K562 (cell line): ENCODE measurements around the gene NPHP1. TPM values are rescaled to one million over a fixed set of nuclear protein-coding genes. Genes with fewer than 3 reads are reported as not detected.
A peak's percentile ranks its signal among the peaks of the same experiment; 100 is the strongest.

Experiments used
- BCL6 ChIP-seq: fragments of 250-450 bp; sonication (Bioruptor Pico); IDR thresholded peaks from 2 replicates; pipeline ENCODE4 v1.4.0; 2020
- DPF2 ChIP-seq: fragments of 450-650 bp; IDR thresholded peaks from 2 replicates; pipeline ENCODE4 v1.6.1; 2016
- HNRNPK ChIP-seq: fragments of 200-400 bp; formaldehyde crosslinking; IDR thresholded peaks from one replicate; pipeline ENCODE4 v1.6.1; 2018; ENCODE audit warnings: mild to moderate bottlenecking, low read depth, low read length; ENCODE audit not compliant: poor library complexity, severe bottlenecking
- IRF2 ChIP-seq: sonication (generic); formaldehyde crosslinking; IDR thresholded peaks from 2 replicates; pipeline ENCODE4 v1.8.1; 2022; ENCODE audit warnings: mild to moderate bottlenecking, missing genetic modification reagents
- MTF1 ChIP-seq: fragments of 250-450 bp; sonication (Bioruptor Pico); IDR thresholded peaks from 2 replicates; pipeline ENCODE4 v1.9.0; 2021; ENCODE audit warnings: moderate library complexity, mild to moderate bottlenecking, inconsistent platforms, borderline replicate concordance
- PRMT5 ChIP-seq: sonication (generic); formaldehyde crosslinking; IDR thresholded peaks from 2 replicates; pipeline ENCODE4 v1.5.0; 2020; ENCODE audit warnings: missing genetic modification reagents
- SMAD4 ChIP-seq: fragments of 250-450 bp; sonication (Bioruptor Pico); conservative IDR thresholded peaks from 2 replicates; pipeline ENCODE4 v1.8.0; 2021; ENCODE audit warnings: inconsistent platforms, mild to moderate bottlenecking, moderate library complexity
- SREBF2 ChIP-seq: sonication (generic); formaldehyde crosslinking; IDR thresholded peaks from 2 replicates; pipeline ENCODE4 v1.4.0; 2020; ENCODE audit warnings: mild to moderate bottlenecking, missing genetic modification reagents
- TEAD1 ChIP-seq, 2 experiments: fragments of 450-650 bp in 1 of 2; sonication (generic) in 1 of 2; formaldehyde crosslinking; IDR thresholded peaks; 2 replicates each; pipeline versions ENCODE4 v1.4.0 to v1.8.0; 2020 to 2022; ENCODE audit warnings: mild to moderate bottlenecking in 2 of 2, missing genetic modification reagents in 1 of 2
- ZC3H11A ChIP-seq: IDR thresholded peaks from 2 replicates; pipeline ENCODE4 v1.6.1; 2012; ENCODE audit warnings: low read depth, low read length, improper control_type of control experiment
- ZNF316 ChIP-seq: fragments of 450-650 bp; IDR thresholded peaks from 2 replicates; pipeline ENCODE4 v1.6.1; 2016
- ZNF561 ChIP-seq: fragments of 450-650 bp; formaldehyde crosslinking; conservative IDR thresholded peaks from 2 replicates; pipeline ENCODE4 v1.4.0; 2020; ENCODE audit warnings: mild to moderate bottlenecking, moderate library complexity
- ZNF785 ChIP-seq: fragments of 250-450 bp; sonication (Bioruptor Pico); IDR thresholded peaks from 2 replicates; pipeline ENCODE4 v1.4.0; 2020; ENCODE audit warnings: mild to moderate bottlenecking
- polyA plus RNA-seq, 8 experiments: library from polyadenylated mRNA; depleted of rRNA in 4 of 8; stranded (reverse) in 5 of 8; unstranded in 3 of 8; fragments of >200 nt; fragmentation: Nextera tagmentation in 2 of 8; fragmentation: Illumina TruSeq in 1 of 8; extraction: Ambion mirVana in 2 of 8; extraction: Trizol in 1 of 8; gene quantifications; 2 replicates each; pipeline versions ENCODE4 v1.2.1 to v1.2.3, GENCODE V29; 2011 to 2014; ENCODE audit warnings: inconsistent platforms in 1 of 8, missing spikeins in 1 of 8
- total RNA-seq, 7 experiments: library from RNA; depleted of rRNA in 6 of 7; stranded (reverse); fragments of >200 nt in 6 of 7; fragmentation: Illumina TruSeq in 2 of 7; extraction: Trizol in 2 of 7; gene quantifications; 2 replicates each; pipeline versions ENCODE4 v1.2.1 to v1.2.3, GENCODE V29; 2011 to 2021; ENCODE audit warnings: low replicate concordance in 1 of 7
- TF ChIP-seq, protein P1 (sequence below): sonication (generic); formaldehyde crosslinking; IDR thresholded peaks from 2 replicates; pipeline ENCODE4 v1.8.0; 2022; ENCODE audit warnings: mild to moderate bottlenecking, missing genetic modification reagents
- TF ChIP-seq, protein P2 (sequence below): sonication (generic); formaldehyde crosslinking; IDR thresholded peaks from 2 replicates; pipeline ENCODE4 v1.8.0; 2023; ENCODE audit warnings: missing genetic modification reagents, mild to moderate bottlenecking, borderline replicate concordance
- TF ChIP-seq, protein P3 (sequence below): fragments of 250-450 bp; sonication (Bioruptor Pico); IDR thresholded peaks from 2 replicates; pipeline ENCODE4 v1.4.0; 2020

NPHP1 gene
- total and polyA plus RNA-seq, 9 of the 15 experiments (the other 6 are each of a cell fraction or from before 2014, with no cell fraction given), result 0.11 to 0.32 (median 0.20) TPM; not detected in 5

DNA sequence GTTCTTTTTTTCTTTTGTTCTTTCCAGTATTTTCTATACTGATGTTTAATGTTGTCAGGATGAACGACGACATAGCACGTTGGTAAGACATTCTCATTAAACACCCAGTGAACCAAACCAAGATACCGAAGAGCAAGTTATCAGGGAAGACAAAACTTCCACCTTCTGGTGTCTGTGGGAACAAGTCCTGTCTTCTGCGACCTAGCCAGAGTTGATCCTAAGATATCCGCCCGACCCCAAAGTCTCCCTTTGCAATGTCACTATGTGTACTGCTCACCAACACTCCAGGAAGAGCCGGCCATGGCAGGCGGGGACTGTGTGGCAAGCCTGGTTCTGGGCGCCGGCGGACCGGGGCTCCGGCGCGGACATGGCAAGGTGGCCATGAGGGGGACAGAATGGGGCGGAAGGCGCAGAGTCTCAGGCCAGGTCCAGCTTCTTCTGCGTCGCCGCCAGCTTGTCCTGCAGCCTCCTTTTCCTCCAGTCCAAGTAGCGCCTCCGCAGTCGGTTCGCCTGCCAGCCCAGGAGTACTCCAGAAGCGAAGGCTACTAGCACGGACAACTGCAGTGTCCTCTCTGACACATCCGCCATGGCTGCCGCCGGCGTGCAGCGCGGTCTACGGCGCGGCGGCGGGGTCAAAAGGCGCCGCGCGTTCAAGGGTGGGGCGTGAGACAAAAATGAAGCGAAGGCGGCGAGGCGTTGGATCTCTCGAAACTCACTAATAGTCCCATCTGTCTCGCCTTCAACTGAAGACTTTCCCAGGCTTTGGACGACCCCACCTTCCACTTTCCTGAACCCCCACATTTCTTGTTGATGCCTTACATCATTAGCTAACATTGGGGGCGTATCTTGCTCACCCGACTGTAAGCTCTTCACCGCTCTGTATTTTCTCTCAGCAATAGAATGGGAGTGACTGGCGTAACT is 7.4 kb upstream of the NPHP1 start, which contains the start of gene MTLN (continued):
- 0 out of 4 replicates have a peak, but pooled peaks of 1 of the 2 experiments have one; percentile 47 for TF ChIP-seq TEAD1 (CRISPR knock-in tag; IDR thresholded peaks at IDR 0.05)
- TF ChIP-seq ZC3H11A, result no peak
- TF ChIP-seq, protein P1, sequence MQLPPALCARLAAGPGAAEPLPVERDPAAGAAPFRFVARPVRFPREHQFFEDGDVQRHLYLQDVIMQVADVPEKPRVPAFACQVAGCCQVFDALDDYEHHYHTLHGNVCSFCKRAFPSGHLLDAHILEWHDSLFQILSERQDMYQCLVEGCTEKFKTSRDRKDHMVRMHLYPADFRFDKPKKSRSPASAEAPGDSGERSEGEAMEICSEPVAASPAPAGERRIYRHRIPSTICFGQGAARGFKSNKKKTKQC, result no peak; the same call in 1 of the 2 replicates
- TF ChIP-seq ZNF561, result no peak
- TF ChIP-seq, protein P2, sequence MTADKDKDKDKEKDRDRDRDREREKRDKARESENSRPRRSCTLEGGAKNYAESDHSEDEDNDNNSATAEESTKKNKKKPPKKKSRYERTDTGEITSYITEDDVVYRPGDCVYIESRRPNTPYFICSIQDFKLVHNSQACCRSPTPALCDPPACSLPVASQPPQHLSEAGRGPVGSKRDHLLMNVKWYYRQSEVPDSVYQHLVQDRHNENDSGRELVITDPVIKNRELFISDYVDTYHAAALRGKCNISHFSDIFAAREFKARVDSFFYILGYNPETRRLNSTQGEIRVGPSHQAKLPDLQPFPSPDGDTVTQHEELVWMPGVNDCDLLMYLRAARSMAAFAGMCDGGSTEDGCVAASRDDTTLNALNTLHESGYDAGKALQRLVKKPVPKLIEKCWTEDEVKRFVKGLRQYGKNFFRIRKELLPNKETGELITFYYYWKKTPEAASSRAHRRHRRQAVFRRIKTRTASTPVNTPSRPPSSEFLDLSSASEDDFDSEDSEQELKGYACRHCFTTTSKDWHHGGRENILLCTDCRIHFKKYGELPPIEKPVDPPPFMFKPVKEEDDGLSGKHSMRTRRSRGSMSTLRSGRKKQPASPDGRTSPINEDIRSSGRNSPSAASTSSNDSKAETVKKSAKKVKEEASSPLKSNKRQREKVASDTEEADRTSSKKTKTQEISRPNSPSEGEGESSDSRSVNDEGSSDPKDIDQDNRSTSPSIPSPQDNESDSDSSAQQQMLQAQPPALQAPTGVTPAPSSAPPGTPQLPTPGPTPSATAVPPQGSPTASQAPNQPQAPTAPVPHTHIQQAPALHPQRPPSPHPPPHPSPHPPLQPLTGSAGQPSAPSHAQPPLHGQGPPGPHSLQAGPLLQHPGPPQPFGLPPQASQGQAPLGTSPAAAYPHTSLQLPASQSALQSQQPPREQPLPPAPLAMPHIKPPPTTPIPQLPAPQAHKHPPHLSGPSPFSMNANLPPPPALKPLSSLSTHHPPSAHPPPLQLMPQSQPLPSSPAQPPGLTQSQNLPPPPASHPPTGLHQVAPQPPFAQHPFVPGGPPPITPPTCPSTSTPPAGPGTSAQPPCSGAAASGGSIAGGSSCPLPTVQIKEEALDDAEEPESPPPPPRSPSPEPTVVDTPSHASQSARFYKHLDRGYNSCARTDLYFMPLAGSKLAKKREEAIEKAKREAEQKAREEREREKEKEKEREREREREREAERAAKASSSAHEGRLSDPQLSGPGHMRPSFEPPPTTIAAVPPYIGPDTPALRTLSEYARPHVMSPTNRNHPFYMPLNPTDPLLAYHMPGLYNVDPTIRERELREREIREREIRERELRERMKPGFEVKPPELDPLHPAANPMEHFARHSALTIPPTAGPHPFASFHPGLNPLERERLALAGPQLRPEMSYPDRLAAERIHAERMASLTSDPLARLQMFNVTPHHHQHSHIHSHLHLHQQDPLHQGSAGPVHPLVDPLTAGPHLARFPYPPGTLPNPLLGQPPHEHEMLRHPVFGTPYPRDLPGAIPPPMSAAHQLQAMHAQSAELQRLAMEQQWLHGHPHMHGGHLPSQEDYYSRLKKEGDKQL (CRISPR knock-in tag), result no peak
- no peak for TF ChIP-seq ZNF785 (CRISPR knock-in tag)
- TF ChIP-seq SREBF2 (CRISPR knock-in tag), result no peak
- TF ChIP-seq ZNF316, result no peak
- TF ChIP-seq DPF2, result no peak; the same call in 1 of the 2 replicates
- peak; percentile 72 for TF ChIP-seq SMAD4 (CRISPR knock-in tag)
- TF ChIP-seq IRF2 (CRISPR knock-in tag), result no peak
- TF ChIP-seq PRMT5, result no peak
- TF ChIP-seq MTF1 (CRISPR knock-in tag), result no peak
- TF ChIP-seq, protein P3, sequence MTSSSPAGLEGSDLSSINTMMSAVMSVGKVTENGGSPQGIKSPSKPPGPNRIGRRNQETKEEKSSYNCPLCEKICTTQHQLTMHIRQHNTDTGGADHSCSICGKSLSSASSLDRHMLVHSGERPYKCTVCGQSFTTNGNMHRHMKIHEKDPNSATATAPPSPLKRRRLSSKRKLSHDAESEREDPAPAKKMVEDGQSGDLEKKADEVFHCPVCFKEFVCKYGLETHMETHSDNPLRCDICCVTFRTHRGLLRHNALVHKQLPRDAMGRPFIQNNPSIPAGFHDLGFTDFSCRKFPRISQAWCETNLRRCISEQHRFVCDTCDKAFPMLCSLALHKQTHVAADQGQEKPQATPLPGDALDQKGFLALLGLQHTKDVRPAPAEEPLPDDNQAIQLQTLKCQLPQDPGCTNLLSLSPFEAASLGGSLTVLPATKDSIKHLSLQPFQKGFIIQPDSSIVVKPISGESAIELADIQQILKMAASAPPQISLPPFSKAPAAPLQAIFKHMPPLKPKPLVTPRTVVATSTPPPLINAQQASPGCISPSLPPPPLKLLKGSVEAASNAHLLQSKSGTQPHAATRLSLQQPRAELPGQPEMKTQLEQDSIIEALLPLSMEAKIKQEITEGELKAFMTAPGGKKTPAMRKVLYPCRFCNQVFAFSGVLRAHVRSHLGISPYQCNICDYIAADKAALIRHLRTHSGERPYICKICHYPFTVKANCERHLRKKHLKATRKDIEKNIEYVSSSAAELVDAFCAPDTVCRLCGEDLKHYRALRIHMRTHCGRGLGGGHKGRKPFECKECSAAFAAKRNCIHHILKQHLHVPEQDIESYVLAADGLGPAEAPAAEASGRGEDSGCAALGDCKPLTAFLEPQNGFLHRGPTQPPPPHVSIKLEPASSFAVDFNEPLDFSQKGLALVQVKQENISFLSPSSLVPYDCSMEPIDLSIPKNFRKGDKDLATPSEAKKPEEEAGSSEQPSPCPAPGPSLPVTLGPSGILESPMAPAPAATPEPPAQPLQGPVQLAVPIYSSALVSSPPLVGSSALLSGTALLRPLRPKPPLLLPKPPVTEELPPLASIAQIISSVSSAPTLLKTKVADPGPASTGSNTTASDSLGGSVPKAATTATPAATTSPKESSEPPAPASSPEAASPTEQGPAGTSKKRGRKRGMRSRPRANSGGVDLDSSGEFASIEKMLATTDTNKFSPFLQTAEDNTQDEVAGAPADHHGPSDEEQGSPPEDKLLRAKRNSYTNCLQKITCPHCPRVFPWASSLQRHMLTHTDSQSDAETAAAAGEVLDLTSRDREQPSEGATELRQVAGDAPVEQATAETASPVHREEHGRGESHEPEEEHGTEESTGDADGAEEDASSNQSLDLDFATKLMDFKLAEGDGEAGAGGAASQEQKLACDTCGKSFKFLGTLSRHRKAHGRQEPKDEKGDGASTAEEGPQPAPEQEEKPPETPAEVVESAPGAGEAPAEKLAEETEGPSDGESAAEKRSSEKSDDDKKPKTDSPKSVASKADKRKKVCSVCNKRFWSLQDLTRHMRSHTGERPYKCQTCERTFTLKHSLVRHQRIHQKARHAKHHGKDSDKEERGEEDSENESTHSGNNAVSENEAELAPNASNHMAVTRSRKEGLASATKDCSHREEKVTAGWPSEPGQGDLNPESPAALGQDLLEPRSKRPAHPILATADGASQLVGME (CRISPR knock-in tag), result peak; percentile 85; the same call in 1 of the 2 replicates
- TF ChIP-seq HNRNPK, result no peak
- no peak for TF ChIP-seq BCL6 (CRISPR knock-in tag)
